ENCODE measurements around the gene CLEC20A.
A peak's percentile ranks its signal among the peaks of the same experiment; 100 is the strongest.

The CLEC20A gene

DNA sequence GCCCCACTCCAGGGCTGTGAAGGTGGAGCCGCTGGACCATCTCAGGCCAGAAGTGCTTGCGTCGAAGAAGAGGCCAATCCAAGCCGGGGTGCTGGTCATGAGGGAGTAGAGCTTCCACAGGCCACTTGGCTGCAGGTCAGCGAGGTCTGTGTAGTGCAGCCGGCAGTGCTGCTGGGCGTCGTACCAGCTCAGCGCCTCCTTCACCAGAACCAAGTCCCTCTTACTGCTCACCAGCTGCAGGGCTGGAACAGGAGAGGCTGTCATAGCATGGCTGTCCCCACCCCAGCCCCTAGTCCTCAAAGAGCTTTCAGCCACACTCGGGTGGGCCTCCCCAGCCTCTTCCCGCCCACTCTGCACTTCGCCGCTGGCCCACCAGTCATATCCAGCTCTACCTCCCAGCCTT, 2.2 kb downstream of the CLEC20A start:
- no peaks in the 10 kb centered on the region for H3K27me3 ChIP-seq
- TF ChIP-seq, protein P1, sequence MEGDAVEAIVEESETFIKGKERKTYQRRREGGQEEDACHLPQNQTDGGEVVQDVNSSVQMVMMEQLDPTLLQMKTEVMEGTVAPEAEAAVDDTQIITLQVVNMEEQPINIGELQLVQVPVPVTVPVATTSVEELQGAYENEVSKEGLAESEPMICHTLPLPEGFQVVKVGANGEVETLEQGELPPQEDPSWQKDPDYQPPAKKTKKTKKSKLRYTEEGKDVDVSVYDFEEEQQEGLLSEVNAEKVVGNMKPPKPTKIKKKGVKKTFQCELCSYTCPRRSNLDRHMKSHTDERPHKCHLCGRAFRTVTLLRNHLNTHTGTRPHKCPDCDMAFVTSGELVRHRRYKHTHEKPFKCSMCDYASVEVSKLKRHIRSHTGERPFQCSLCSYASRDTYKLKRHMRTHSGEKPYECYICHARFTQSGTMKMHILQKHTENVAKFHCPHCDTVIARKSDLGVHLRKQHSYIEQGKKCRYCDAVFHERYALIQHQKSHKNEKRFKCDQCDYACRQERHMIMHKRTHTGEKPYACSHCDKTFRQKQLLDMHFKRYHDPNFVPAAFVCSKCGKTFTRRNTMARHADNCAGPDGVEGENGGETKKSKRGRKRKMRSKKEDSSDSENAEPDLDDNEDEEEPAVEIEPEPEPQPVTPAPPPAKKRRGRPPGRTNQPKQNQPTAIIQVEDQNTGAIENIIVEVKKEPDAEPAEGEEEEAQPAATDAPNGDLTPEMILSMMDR (IDR thresholded peaks at IDR 0.05) = no peak
- intact Hi-C loops (cut with DNase I; ENCODE audit: low total_unique reads) = no loop called here

DNA sequence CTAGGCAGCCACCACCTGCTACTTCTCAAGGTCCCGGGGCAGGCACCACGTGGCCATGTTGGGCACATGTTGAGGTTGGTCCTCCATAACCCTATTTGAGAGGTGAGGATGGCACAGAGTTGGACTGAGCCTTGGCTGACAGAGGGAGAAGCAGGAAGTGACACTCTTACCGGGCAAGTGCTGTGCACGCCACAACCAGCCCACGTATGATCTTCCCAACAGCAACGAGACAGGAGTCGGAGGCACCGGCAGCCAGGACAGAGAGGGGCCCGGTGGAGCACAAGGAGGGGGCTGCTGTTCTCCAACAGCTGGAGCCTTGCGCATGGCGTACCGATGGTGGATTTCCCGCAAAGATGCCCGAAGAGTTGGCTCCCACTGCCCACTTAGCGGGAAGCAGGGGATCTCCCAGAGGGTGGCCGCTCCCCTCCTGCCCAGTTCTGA, 3.4 kb downstream of the CLEC20A start:
- Histone ChIP-seq H3K27me3 (no peaks in the 10 kb centered on the region), H3K27ac (no peak overlapping the region), H3K9me3 (no peaks in the 10 kb centered on the region), H3K4me3 (no peak overlapping the region), H3K36me3 (no peaks in the 10 kb centered on the region), H3K4me1 (no peaks in the 10 kb centered on the region)
- TF ChIP-seq, protein P1 (IDR thresholded peaks at IDR 0.05) = no peak
- DNase-seq = no peak
- intact Hi-C loops (cut with DNase I; ENCODE audit: low total_unique reads) = no loop called here

More for the DNA sequence above, 2.2 kb downstream of the CLEC20A start:
- H3K36me3 ChIP-seq = no peaks in the 10 kb centered on the region
- H3K4me3 ChIP-seq = no peak overlapping the region
- H3K9me3 ChIP-seq = no peaks in the 10 kb centered on the region
- H3K27ac ChIP-seq = no peak overlapping the region
- no peaks in the 10 kb centered on the region for H3K4me1 ChIP-seq
- peak in 1 of 2 donors; percentile 55 for DNase-seq

DNA sequence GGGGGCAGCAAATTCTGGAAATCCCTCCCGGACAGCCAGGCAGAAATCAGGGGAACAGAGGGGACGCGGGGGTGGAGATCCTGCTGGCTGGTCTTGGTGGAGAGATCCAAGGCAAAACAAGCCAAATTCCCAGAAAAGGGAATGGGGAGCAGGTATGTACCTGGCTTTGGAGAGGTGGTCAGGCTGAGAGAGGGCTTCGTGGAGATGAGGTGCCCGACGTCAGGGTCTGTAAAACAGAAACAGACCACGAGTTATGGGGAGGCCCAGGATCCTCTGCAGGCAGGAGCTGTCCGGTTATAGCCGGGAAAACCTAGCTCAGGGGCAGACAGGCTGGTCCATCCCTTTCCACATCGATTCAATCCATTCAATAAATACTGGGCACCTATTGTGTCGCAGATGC, 4.4 kb downstream of the CLEC20A start:
- Histone ChIP-seq H3K9me3 (no peaks in the 10 kb centered on the region), H3K27me3 (no peaks in the 10 kb centered on the region), H3K27ac (no peak overlapping the region), H3K4me1 (peaks cover 0 to 1% (median 0%) of the 10 kb centered on the region in 4 donors), H3K36me3 (no peaks in the 10 kb centered on the region), H3K4me3 (no peak overlapping the region)
- intact Hi-C loops (cut with DNase I; ENCODE audit: low total_unique reads) = no loop called here
- TF ChIP-seq, protein P1 (IDR thresholded peaks at IDR 0.05) = no peak
- DNase-seq = no peak

DNA sequence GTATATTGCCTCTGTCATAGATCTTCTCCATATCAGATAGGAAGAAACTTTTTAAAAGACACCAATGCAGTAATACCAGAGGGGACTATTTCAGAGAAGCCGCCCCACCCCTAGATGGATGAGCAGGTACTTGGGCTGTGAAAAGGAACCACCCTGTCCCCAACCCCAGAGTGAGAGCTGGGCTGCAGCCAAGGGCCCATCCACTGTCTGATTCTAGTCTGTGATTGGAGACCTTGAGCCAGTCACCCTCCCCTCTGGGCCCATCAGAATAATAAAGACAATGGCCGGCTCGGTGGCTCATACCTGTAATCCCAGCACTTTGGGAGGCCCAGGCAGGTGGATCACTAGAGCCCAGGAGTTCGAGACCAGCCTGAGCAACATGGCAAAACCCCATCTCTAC, 5.0 kb downstream of the CLEC20A start:
- H3K4me3 ChIP-seq = no peak overlapping the region
- TF ChIP-seq, protein P1 (IDR thresholded peaks at IDR 0.05) = no peak
- H3K36me3 ChIP-seq = no peaks in the 10 kb centered on the region
- no peak overlapping the region for H3K27ac ChIP-seq
- H3K4me1 ChIP-seq = peaks cover 0 to 8% (median 4%) of the 10 kb centered on the region in 4 donors
- H3K27me3 ChIP-seq = no peaks in the 10 kb centered on the region
- intact Hi-C loops (cut with DNase I; ENCODE audit: low total_unique reads) = no loop called here
- no peaks in the 10 kb centered on the region for H3K9me3 ChIP-seq
- DNase-seq = no peak

DNA sequence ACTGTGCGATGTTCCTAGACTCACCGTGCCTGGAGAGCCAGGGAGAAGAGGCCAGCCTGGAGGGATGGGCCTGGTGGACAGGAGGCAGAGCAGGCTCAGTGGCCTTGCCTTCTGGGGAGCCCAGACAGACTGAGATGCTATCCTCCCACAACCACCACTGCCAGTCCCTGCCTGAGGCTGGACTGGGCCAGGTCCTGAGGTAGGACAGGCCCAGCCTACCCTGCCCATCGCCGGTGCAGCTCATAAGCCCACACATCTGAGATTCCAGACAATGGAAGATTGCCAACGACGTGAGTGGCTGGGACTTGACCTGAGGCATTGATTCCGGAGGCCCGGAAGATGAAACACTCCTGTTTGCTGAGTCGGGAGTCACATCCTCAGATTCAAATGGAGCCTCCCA, 5.8 kb downstream of the CLEC20A start:
- TF ChIP-seq, protein P1 (IDR thresholded peaks at IDR 0.05) = no peak
- Histone ChIP-seq H3K27me3 (no peaks in the 10 kb centered on the region), H3K4me1 (peaks cover 0 to 15% (median 11%) of the 10 kb centered on the region in 4 donors), H3K9me3 (no peaks in the 10 kb centered on the region), H3K27ac (no peak overlapping the region), H3K36me3 (no peaks in the 10 kb centered on the region), H3K4me3 (no peak overlapping the region)
- peak in 1 of 2 donors; percentile 53 for DNase-seq
- intact Hi-C loops (cut with DNase I; ENCODE audit: low total_unique reads) = no loop called here

DNA sequence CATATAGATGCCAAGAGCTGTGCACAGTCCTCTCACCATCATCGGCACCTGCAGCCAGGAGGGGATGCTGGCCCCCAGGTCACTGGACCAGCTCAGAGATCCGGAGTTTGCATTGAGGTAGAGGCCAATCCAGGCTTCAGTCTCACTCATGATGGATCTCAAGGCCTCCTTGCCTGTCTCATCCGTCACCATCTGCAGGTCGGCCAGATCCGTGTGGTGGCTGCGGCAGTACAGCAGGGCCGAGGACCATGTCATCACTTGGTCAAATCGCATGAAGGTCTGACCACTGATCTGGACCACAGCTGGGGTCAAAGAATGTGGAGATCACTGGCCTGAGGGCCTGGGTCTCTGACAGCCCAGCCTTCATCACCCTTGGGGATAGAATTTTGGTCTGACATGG, 6.6 kb downstream of the CLEC20A start:
- H3K36me3 ChIP-seq = no peaks in the 10 kb centered on the region
- no peak overlapping the region for H3K4me3 ChIP-seq
- TF ChIP-seq, protein P1 (IDR thresholded peaks at IDR 0.05) = no peak
- H3K9me3 ChIP-seq = no peaks in the 10 kb centered on the region
- H3K4me1 ChIP-seq = peaks cover 0 to 17% (median 11%) of the 10 kb centered on the region in 4 donors
- H3K27me3 ChIP-seq = no peaks in the 10 kb centered on the region
- no peak overlapping the region for H3K27ac ChIP-seq
- DNase-seq = peak in 1 of 2 donors; percentile 42
- intact Hi-C loops (cut with DNase I; ENCODE audit: low total_unique reads) = no loop called here

All from tibial artery (tissue), 4 donors.